Daoy (cell line): ENCODE results near the gene HLA-A. TPM values are rescaled to one million over a fixed set of nuclear protein-coding genes. Genes with fewer than 3 reads are reported as not detected.
A peak's percentile ranks its signal among the peaks of the same experiment; 100 is the strongest.
"Not testable (repeated sequence)": the region's sequence is repeated elsewhere in the genome, so short reads cannot be mapped to it uniquely, and the experiment has no call there.

Experiments
- DNase-seq: peaks from one replicate; pipeline ENCODE4 v3.0.0-alpha.2; 2015; ENCODE audit warnings: low read depth
- total RNA-seq: library from RNA; depleted of rRNA; stranded (reverse); fragments of >200 nt; shearing (Covaris generic); gene quantifications from 2 replicates; pipeline ENCODE4 v1.2.3, GENCODE V29; 2014; rRNA removed

Gene HLA-A
- total RNA-seq, result 321 and 324 TPM in 2 replicates

DNA sequence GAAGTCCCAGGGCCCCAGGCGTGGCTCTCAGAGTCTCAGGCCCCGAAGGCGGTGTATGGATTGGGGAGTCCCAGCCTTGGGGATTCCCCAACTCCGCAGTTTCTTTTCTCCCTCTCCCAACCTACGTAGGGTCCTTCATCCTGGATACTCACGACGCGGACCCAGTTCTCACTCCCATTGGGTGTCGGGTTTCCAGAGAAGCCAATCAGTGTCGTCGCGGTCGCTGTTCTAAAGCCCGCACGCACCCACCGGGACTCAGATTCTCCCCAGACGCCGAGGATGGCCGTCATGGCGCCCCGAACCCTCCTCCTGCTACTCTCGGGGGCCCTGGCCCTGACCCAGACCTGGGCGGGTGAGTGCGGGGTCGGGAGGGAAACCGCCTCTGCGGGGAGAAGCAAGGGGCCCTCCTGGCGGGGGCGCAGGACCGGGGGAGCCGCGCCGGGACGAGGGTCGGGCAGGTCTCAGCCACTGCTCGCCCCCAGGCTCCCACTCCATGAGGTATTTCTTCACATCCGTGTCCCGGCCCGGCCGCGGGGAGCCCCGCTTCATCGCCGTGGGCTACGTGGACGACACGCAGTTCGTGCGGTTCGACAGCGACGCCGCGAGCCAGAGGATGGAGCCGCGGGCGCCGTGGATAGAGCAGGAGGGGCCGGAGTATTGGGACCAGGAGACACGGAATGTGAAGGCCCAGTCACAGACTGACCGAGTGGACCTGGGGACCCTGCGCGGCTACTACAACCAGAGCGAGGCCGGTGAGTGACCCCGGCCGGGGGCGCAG is at the start of gene HLA-A:
HLA-A (plus strand) TSS at position 258 of the 778 bp plus-strand sequence; CDS start at position 280, 22 bp downstream.
- peak; percentile 98 for DNase-seq

DNA sequence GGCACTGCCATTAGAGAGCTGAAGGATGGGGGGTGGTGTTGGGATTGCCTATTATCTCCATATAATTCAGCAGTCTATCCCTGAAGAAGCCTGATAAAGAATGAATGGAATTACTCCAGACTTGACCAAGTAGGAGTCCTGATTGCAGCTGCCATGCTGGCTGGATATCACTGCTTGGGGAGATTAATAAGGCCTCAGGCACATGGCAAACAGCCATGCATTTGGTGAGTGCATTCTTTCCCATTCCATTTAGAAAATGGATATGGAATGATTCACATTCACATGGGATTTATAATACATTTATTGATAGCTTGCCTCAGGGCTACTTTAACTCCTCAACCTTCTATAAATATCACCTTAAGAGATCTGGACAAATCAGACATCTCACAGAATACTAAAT is 49.6 kb upstream of the HLA-A start:
- no peak for DNase-seq

DNA sequence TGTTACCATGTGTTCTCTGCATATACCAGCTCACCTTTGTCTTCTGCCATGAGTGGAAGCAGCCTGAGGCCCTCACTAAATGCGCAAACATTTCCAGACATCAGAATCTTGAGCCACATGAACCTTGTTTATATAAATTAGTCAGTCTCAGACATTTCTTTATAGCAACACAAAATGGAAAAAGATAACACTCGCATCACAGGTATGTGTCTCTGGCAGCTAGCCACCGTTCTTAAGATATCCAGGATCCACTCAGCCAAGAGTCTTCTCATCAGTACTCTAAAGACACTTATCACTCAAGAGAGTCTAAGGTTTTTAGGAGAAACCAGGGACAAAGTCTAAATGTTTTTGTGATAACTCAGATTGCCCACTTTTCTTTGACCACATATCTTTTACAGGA is 43.1 kb upstream of the HLA-A start:
- no peak for DNase-seq

DNA sequence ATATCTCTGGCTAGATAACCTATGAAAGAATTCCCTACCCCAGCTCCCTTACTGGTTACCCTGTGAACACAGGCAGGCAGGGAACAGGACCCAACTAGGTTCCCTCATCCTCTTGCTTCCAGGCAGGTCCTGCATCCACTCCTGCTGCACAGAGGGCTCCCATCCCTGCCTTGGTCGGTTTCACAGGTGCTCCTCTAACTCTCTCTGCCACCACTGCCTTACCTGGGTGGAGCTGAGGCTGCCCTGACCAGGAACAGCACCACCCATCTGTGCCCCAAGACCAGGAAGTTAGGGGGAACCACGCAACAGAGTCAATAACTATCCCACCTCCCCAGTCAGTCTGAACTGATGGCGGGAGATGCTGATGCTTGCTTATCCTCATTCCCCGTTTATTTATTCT is 37.0 kb upstream of the HLA-A start:
- DNase-seq, result no peak

DNA sequence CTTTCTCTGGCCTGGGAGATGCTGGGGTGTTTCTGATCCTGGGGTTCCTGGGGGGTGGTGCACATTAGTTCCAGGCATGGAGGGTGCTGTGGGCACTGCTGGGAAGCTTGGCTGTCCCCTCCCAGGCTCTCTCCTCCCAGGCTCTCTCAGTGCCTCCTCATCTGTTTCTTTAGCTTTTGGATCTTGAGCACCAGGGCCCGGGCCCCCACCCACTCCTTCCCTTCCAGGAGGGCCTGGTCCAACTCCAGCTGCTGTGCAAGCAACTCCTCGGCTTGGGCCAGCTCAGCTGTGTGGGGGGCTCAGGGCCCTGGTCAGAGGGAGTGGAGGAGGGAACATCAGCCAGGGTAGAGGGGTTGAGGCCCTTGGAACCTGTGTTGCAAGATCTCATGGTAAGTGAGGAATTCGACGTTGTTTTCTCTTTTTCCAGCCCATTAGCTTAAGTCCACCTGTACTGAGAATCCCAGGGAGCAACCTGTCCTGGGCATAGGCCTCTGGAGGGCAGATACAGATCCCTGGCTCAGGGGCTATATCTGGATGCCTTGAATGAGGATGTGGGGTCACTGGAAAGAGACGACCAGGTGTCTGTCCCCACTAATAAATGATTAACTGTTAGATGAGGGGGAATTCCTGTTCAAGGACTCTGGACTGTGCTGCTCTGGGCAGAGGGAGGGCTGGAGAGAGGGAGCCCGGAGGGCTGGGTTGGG is 34.5 kb upstream of the HLA-A start:
- no peak for DNase-seq

DNA sequence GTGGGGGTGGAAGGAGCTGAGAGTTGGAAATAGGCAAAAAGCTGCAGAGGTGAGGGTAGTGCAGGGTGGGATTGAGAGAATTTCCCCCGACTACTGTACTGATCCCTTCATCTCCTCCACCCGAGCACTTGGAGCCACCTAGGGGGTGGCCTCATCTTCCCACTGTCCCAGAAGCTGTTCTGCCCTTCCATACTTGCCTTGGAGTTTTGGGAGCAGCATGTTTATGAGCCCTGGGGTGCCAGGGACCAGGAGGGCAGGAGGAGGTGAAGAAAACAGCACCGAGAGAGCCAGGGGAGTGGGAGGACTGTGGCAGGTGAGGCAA is 34.0 kb upstream of the HLA-A start:
- no peak for DNase-seq

DNA sequence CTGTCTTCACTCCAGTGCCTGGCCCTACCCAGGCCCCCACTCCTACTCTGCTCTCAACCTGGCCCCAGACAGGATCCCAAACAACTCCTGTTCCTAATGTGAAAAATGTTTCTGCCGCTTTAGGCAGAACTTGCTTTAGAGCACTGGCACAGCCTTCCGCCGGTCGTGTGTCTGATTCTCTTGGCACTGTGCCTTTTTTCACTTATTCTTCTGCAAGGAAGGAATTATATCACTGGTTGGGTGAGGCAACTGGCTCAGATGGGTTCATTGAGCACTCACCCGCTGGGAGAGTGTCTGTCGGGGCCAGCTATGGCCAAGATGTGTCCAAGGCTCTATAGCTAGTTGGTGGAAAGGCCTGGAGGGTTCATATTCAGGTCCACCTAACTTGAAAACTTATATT is 33.6 kb upstream of the HLA-A start:
- DNase-seq, result no peak

DNA sequence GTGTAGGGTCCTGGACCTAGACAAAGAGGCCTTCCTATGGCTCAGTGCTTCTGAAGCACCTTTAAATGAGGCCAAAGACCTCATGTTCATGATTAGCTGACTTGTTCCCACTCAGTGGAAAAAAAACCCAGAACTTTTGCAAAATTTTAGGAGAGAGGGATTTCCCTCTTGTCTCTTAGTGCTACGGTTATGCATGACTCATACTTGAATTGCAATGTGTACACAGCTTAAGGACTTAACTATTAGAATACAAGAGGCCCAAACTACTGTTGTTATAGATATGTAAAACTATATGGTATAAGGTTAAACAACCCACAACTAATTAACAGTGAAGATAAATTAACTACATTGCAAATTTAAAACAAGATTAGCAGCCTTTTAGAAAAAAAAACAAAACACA is 32.3 kb upstream of the HLA-A start:
- no peak for DNase-seq

DNA sequence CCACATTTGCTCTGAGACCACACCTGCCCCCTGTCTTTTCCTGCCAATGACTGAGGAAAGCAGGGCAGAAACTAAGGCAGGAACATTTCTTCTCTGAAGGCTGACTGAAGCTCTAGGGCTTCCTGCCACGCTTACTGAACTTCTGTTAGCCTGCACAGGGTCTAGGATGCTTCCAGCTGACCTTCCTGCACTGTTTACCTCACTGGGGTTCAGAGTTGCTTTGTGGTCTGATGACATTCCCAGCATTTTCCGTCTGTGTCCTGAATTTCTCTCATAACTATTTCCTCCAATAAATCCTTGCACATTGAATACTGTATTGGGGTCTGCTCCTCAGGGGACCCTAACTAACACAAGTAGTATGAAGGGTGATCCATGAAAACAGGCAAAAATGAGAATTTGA is 29.5 kb upstream of the HLA-A start:
- DNase-seq, result no peak

DNA sequence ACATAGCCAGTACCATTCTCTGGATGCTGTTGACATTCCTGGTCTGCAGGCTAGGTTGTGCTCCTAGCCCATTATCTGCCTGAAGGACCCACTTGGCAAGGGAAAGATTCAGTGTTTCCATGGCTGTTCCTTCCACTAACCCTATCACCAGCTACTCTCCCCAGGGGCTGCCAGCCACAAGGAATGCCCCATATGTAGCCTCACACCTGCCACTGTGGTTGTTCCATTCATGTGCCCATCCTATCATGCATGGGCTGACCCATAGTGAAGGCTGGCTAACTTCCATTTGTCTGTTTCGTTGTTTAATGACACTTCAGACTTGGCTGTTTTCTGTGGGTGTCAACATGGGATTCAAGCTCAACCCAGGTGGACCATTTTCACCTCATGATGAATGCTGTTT is 25.6 kb upstream of the HLA-A start:
- no peak for DNase-seq

DNA sequence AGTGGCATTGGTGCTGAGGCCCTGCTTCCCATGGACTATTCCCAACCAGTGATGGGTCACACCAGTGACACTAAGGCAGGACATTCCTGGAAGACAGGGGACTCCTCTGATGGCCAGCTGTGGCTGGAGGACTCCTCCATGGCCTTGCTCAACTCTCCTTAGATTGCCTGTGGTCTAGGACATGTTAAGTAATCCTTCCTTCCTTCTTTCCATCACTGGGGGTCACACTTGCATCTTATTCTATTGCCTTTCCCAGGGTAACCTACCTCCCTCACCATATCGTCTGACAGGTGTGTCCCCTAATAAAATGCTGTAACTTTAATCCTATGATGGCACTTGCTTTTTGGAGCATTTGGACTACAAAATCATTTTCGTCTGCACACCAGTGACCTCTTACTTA is 24.5 kb upstream of the HLA-A start:
- no peak for DNase-seq

DNA sequence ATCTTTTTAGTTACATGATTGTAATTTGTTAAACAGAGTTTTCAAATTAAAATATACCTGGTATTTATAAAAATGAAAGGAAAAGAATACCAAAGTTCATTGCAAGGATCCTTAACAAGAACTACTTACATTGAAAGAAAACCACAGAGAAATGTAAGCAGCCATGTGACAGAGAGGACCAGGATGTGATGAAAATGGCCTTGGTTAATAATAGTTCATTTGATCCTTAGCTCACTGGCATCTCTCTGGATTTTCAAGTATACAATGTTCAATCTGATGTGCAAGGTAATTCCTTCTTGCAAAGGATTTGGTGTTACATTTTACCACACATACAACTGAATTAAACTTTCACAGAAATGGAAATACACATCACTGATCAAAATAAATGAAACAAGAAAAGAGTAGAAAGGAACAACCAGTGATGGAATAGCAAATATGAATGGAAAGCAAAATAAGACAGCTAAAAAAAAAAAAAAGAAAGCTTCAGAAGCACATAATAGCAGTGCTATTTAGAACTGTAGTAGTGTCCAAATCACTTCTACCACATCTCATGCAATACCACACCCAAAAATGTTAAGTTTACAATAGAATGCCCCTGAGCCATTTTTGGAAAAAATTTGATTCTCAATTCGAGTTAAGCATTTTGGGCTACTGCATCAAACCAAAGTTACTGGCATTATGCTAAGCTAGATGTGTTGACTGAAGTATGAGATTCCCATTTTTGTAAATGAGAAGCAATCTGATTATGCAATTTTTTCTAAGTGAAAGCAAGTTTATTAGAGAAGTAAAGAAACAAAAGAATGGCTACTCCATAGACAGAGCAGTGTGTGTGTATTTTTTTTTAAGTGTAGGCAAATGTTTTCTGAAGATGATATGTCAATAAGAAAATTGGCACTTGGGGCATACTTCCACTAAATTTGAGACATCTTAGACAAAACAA is 22.6 kb upstream of the HLA-A start:
- no peak for DNase-seq

DNA sequence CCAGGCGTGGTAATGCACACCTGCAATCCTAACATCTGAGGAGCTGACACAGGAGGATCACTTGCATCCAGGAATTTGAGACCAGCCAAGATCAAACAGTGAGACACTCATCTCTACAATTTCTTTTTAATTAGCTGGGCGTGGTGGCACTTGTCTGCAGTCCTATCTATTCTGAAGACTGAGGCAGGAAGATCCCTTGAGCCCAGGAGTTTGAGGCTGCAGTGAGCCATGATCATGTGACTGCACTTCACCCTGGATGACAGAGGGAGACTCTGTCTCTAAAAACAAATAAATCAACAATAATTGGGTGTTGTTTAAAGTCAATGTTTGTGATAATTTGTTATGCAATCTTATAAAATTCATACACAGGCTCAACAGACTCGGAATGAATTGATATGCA is 18.0 kb upstream of the HLA-A start:
- DNase-seq, result no peak

DNA sequence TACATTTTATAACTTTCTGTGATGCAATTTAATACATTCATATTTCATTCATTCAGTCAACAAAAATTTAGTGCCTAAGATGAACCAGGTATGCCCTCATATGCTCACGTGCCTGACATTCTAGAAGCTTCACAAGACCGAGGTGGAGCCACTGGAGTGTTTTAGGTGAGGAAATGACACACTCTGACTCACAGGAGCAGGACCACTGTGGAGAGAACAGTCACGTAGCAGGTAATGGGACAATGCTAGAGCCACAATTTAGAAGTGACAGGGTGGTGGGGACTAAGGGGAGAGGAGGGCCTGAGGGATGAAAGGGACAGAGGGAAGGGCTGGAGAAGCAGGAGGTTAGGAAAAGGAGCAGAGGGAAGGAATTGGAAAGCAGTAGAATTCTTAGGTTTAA is 17.6 kb upstream of the HLA-A start:
- DNase-seq, result peak; percentile 54

DNA sequence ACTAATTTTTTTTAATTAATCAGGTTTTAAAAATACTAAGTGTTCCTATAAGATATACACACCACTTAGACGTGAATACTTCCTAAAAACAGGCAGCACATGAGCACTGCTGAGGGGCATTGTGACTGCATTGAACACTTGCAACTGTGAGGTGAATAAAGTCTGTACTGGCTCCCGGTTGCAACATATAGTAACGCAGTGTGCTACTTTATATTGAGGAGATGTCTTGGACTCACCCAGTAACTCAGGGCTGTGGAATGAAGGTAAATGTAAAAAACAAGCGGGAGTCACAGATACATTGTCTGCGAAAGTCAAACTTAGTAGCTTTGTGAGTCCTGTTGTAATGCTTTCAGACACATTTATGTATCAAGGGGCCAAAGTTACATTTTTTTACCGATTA is 17.0 kb upstream of the HLA-A start:
- DNase-seq, result no peak

DNA sequence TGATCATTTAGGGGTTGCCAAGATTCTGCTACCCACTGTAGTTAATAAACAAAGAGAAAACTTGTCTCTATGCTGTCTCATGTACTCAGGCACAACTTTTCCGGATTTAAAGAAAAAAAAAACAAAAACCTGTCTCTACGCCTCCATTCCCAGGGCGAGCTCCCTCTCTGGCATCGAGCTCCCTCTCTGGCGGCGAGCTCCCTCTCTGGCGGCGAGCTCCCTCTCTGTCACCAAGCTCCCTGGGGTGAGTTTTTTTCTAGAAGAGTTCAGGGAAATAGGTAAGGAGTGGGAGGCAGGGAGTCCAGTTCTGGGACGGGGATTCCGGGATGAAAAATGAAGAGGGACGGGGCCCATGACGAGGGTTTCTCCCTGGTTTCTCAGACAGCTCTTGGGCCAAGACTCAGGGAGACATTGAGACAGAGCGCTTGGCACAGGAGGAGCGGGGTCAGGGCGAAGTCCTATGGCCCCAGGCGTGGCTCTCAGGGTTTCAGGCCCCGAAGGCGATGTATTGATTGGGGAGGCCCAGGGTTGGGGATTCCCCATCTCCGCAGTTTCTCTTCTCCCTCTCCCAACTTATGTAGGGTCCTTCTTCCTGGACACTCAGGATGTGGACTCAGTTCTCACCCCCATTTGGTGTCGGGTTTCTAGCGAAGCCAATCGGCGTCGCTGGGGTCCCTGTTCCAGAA is 16.5 kb upstream of the HLA-A start:
- no peak for DNase-seq

DNA sequence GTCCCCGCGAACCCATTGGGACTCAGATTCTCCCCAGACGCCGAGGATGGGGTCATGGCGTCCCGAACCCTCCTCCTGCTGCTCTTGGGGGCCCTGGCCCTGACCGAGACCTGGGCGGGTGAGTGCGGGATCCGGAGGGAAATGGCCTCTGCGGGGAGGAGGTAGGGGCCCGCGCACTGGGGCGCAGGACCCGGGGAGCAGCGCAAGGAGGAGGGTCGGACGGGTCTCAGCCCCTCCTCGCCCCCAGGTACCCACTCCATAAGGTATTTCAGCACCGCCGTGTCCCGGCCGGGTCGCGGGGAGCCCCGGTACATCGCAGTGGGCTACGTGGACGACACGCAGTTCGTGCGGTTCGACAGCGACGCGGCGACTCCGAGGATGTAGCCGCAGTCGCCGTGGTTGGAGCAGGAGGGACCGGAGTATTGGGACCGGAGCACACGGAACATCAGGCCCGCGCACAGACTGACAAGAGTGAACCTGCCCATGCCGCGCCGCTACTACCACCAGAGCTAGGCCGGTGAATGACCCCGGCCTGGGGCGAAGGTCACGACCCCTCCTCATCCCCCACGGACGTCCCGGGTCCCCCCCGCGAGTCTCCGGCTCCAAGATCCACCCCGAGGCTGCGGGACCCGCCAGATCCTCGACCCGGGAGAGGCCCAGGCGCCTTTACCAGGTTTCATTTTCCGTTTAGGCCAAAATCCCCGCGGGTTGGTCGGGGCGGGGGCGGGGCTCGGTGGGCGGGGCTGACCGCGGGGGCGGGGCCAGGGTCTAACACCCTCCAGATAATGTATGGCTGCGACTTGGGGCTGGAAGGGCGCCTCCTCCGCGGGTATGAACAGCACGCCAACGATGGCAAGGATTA is 15.7 kb upstream of the HLA-A start:
- DNase-seq, result peak; percentile 86

DNA sequence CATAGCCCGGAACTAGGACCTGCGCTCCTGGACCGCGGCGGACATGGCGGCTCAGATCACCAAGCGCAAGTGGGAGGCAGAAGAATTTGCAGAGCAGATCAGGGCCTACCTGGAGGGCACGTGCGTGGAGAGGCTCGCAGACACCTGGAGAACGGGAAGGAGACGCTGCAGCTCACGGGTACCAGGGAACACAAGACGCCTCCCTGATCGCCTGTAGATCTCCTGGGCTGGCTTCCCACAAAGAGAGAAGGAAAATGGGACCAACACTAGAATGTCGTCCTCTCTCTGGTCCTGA is 15.1 kb upstream of the HLA-A start:
- DNase-seq, result no peak

DNA sequence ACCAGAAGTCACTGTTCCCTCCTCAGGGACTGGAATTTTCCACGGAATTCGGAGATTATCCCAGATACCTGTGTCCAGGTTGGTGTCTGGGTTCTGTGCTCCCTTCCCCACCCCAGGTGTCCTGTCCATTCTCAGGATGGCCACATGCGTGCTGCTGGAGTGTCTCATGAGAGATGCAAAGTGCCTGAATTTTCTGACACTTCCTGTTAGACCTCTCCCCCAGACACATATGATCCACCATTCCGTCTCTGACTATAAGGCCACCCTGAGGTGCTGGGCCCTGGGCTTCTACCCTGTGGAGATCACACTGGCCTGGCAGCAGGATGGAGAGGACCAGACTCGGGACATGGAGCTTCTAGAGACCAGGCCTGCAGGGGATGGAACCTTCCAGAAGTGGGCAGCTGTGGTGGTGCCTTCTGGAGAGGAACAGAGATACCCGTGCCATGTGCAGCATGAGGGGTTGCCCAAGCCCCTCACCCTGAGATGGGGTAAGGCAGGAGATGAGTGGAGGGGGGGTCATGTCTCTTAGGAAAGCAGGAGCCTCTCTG is 14.4 kb upstream of the HLA-A start:
- DNase-seq, result no peak

DNA sequence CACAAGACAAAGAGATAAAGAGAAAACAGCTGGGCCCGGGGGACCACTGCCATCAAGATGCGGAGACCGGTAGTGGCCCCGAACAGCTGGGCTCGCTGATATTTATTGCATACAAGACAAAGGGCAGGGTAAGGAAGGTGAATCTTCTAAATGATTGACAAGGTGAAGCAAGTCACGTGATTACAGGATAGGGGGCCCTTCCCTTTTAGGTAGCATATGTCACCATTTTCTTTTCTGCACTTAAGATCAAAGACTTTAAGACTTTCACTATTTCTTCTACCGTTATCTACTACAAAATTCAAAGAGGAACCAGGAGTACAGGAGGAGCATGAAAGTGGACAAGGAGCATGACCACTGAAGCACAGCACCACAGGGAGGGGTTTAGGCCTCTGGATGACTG is 12.3 kb upstream of the HLA-A start:
- DNase-seq, result not testable (repeated sequence)

DNA sequence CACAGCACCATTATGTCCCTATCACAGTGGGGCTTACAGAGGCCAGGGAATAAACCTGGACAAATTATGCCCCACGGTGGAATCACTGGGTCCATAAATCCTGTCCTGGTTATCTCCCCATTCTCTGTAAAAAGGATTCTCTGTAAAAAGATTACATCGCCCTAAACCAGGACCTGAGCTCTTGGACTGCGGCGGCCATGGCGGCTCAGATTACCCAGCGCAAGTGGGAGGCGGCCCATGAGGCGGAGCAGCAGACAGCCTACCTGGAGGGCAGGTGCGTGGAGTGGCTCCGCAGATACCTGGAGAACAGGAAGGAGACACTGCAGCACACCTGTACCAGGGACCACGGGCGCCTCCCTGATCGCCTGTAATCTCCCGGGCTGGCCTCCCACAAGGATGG is 8.4 kb upstream of the HLA-A start:
- DNase-seq, result no peak
